DOHH2 (cell line): ENCODE measurements around the gene PKP3.

Source experiments
- EZH2phosphoT487 ChIP-seq: fragments of 200-600 bp; sonication (generic); IDR thresholded peaks from 2 replicates; pipeline ENCODE4 v1.6.1; 2017; ENCODE audit warnings: borderline replicate concordance, mild to moderate bottlenecking, antibody characterized with exemption, low read length, moderate library complexity, mixed read lengths
- TF ChIP-seq, protein P1 (sequence below): fragments of 200-600 bp; sonication (generic); IDR thresholded peaks from one replicate; pipeline ENCODE4 v1.5.1; 2014; ENCODE audit warnings: antibody characterized with exemption, mild to moderate bottlenecking, low read depth, low read length; ENCODE audit not compliant: poor library complexity, severe bottlenecking

DNA sequence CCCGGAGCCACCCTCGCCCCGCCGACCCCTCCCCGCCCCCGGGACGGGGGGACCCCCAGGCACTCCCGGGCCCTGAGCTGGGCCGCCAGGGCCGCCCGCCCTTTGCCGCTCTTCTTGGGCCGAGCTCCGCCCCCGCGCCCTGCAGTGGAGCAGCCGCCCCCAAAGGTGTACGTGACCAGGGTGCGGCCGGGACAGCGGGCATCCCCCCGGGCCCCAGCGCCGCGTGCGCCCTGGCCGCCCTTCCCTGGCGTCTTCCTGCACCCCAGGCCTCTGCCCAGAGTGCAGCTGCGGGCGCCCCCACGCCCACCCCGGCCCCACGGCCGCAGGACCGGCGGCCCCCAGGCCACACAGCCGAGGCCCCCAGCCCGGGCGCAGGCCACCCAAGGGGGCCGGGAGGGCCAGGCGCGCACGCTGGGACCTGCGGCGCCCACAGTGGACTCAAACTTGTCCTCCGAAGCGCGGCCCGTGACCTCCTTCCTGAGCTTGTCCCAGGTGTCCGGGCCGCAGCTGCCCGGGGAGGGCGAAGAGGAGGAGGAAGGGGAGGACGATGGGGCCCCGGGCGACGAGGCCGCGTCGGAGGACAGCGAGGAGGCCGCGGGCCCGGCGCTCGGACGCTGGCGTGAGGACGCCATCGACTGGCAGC lies 17.4 kb upstream of the PKP3 start:
- TF ChIP-seq, protein P1, sequence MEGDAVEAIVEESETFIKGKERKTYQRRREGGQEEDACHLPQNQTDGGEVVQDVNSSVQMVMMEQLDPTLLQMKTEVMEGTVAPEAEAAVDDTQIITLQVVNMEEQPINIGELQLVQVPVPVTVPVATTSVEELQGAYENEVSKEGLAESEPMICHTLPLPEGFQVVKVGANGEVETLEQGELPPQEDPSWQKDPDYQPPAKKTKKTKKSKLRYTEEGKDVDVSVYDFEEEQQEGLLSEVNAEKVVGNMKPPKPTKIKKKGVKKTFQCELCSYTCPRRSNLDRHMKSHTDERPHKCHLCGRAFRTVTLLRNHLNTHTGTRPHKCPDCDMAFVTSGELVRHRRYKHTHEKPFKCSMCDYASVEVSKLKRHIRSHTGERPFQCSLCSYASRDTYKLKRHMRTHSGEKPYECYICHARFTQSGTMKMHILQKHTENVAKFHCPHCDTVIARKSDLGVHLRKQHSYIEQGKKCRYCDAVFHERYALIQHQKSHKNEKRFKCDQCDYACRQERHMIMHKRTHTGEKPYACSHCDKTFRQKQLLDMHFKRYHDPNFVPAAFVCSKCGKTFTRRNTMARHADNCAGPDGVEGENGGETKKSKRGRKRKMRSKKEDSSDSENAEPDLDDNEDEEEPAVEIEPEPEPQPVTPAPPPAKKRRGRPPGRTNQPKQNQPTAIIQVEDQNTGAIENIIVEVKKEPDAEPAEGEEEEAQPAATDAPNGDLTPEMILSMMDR: no peak
- TF ChIP-seq EZH2phosphoT487: no peak
